K562 (cell line): ENCODE data around the gene CAPZB. TPM values are rescaled to one million over a fixed set of nuclear protein-coding genes. Genes with fewer than 3 reads are reported as not detected.
A peak's percentile ranks its signal among the peaks of the same experiment; 100 is the strongest.

ENCODE experiments used
- ADNP ChIP-seq: fragments of 200-800 bp; sonication (Bioruptor generic); IDR thresholded peaks from 2 replicates; pipeline ENCODE4 v1.6.1; 2016; ENCODE audit warnings: missing genetic modification characterization, missing compliant biosample characterization
- ARID2 ChIP-seq: fragments of 450-650 bp; IDR thresholded peaks from 2 replicates; pipeline ENCODE4 v1.6.1; 2017; ENCODE audit warnings: antibody characterized with exemption, mild to moderate bottlenecking
- BDP1 ChIP-seq: IDR thresholded peaks from 3 replicates; pipeline ENCODE4 v1.6.1; 2011; ENCODE audit not compliant: insufficient read length, insufficient read depth
- CBX1 ChIP-seq: sonication (generic); IDR thresholded peaks from 2 replicates; pipeline ENCODE4 v1.6.1; 2016; ENCODE audit warnings: antibody characterized with exemption, low read depth, mild to moderate bottlenecking
- CHD1 ChIP-seq: fragments of 200-600 bp; sonication (generic); IDR thresholded peaks from one replicate; pipeline ENCODE4 v1.6.1; 2012; ENCODE audit warnings: mild to moderate bottlenecking, moderate library complexity, low read length, inconsistent platforms
- FOSL1 ChIP-seq: fragments of 200-800 bp; sonication (Bioruptor generic); conservative IDR thresholded peaks from 2 replicates; pipeline ENCODE4 v1.6.1; 2016; ENCODE audit warnings: missing genetic modification characterization, missing compliant biosample characterization
- FOXK2 ChIP-seq, 2 experiments: fragments of 450-650 bp; IDR thresholded peaks in 1 of 2; conservative IDR thresholded peaks in 1 of 2; 2 replicates each; pipeline ENCODE4 v1.6.1; 2016; ENCODE audit warnings: low read depth in 2 of 2, mild to moderate bottlenecking in 1 of 2
- FOXP1 ChIP-seq: sonication (generic); formaldehyde crosslinking; IDR thresholded peaks from 2 replicates; pipeline ENCODE4 v1.8.0; 2022; ENCODE audit warnings: mild to moderate bottlenecking, missing genetic modification reagents
- GABPB2 ChIP-seq: fragments of 250-450 bp; sonication (Bioruptor Pico); conservative IDR thresholded peaks from 2 replicates; pipeline ENCODE4 v1.5.1; 2021; ENCODE audit warnings: mild to moderate bottlenecking
- ILK ChIP-seq: fragments of 450-650 bp; IDR thresholded peaks from 2 replicates; pipeline ENCODE4 v1.6.1; 2016; ENCODE audit warnings: missing genetic modification characterization, low read depth, mild to moderate bottlenecking, missing compliant biosample characterization, moderate library complexity, borderline replicate concordance
- NCOR1 ChIP-seq: fragments of 450-650 bp; IDR thresholded peaks from 2 replicates; pipeline ENCODE4 v1.6.1; 2016; ENCODE audit warnings: mild to moderate bottlenecking, moderate library complexity
- NFE2L1 ChIP-seq: fragments of 450-650 bp; IDR thresholded peaks from 2 replicates; pipeline ENCODE4 v1.6.1; 2016; ENCODE audit warnings: missing genetic modification characterization, low read depth, mild to moderate bottlenecking, missing compliant biosample characterization, moderate library complexity, borderline replicate concordance
- PHF21A ChIP-seq: fragments of 450-650 bp; IDR thresholded peaks from 2 replicates; pipeline ENCODE4 v1.6.1; 2017; ENCODE audit warnings: low read depth, borderline replicate concordance
- POU5F1 ChIP-seq: fragments of 150-350 bp; IDR thresholded peaks from 2 replicates; pipeline ENCODE4 v1.6.1; 2014; ENCODE audit warnings: borderline replicate concordance, low read length, low read depth, mild to moderate bottlenecking; ENCODE audit not compliant: partially characterized antibody
- RBM14 ChIP-seq: fragments of 200-400 bp; formaldehyde crosslinking; IDR thresholded peaks from 2 replicates; pipeline ENCODE4 v1.6.1; 2018; ENCODE audit warnings: low read depth, mild to moderate bottlenecking, low read length, moderate library complexity, borderline replicate concordance; ENCODE audit not compliant: insufficient read depth
- SMARCA4 ChIP-seq: fragments of 450-650 bp; IDR thresholded peaks from 2 replicates; pipeline ENCODE4 v1.6.1; 2016
- TAF7 ChIP-seq: fragments of 450-650 bp; IDR thresholded peaks from 2 replicates; pipeline ENCODE4 v1.6.1; 2016; ENCODE audit warnings: missing genetic modification characterization, missing compliant biosample characterization
- XRCC5 ChIP-seq: fragments of 200-400 bp; formaldehyde crosslinking; IDR thresholded peaks from 2 replicates; pipeline ENCODE4 v1.6.1; 2017; ENCODE audit warnings: low read depth, mild to moderate bottlenecking, low read length
- ZFP36 ChIP-seq: fragments of 150-350 bp; IDR thresholded peaks from 2 replicates; pipeline ENCODE4 v1.6.1; 2018; ENCODE audit warnings: low read length, low read depth; ENCODE audit not compliant: partially characterized antibody
- ZNF174 ChIP-seq: fragments of 250-450 bp; sonication (Bioruptor Pico); IDR thresholded peaks from 2 replicates; pipeline ENCODE4 v1.4.0; 2020; ENCODE audit warnings: mild to moderate bottlenecking
- ZNF217 ChIP-seq: sonication (generic); formaldehyde crosslinking; IDR thresholded peaks from 2 replicates; pipeline ENCODE4 v1.8.0; 2022; ENCODE audit warnings: mild to moderate bottlenecking, missing genetic modification reagents
- ZNF224 ChIP-seq: sonication (generic); formaldehyde crosslinking; IDR thresholded peaks from 2 replicates; pipeline ENCODE4 v1.8.0; 2022; ENCODE audit warnings: mild to moderate bottlenecking, missing genetic modification reagents
- ZNF23 ChIP-seq: fragments of 250-450 bp; sonication (Bioruptor Pico); IDR thresholded peaks from 2 replicates; pipeline ENCODE4 v1.4.0; 2020; ENCODE audit warnings: mild to moderate bottlenecking
- ZNF41 ChIP-seq: fragments of 250-450 bp; sonication (Bioruptor Pico); conservative IDR thresholded peaks from 2 replicates; pipeline ENCODE4 v1.4.0; 2020; ENCODE audit warnings: mild to moderate bottlenecking
- polyA plus RNA-seq, 8 experiments: library from polyadenylated mRNA; depleted of rRNA in 4 of 8; stranded (reverse) in 5 of 8; unstranded in 3 of 8; fragments of >200 nt; fragmentation: Nextera tagmentation in 2 of 8; fragmentation: Illumina TruSeq in 1 of 8; extraction: Ambion mirVana in 2 of 8; extraction: Trizol in 1 of 8; gene quantifications; 2 replicates each; pipeline versions ENCODE4 v1.2.1 to v1.2.3, GENCODE V29; 2011 to 2014; ENCODE audit warnings: inconsistent platforms in 1 of 8, missing spikeins in 1 of 8
- total RNA-seq, 7 experiments: library from RNA; depleted of rRNA in 6 of 7; stranded (reverse); fragments of >200 nt in 6 of 7; fragmentation: Illumina TruSeq in 2 of 7; extraction: Trizol in 2 of 7; gene quantifications; 2 replicates each; pipeline versions ENCODE4 v1.2.1 to v1.2.3, GENCODE V29; 2011 to 2021; ENCODE audit warnings: low replicate concordance in 1 of 7
- TF ChIP-seq, protein P1 (sequence below): fragments of 250-450 bp; sonication (Bioruptor Pico); IDR thresholded peaks from 2 replicates; pipeline ENCODE4 v1.5.0; 2021; ENCODE audit warnings: mild to moderate bottlenecking, borderline replicate concordance
- TF ChIP-seq, protein P2 (sequence below): fragments of 450-650 bp; IDR thresholded peaks from 2 replicates; pipeline ENCODE4 v1.6.1; 2016; ENCODE audit warnings: low read depth, mild to moderate bottlenecking, moderate library complexity
- TF ChIP-seq, protein P3 (sequence below): sonication (generic); formaldehyde crosslinking; IDR thresholded peaks from 2 replicates; pipeline ENCODE4 v1.8.0; 2022; ENCODE audit warnings: mild to moderate bottlenecking, missing genetic modification reagents

Gene CAPZB
- total and polyA plus RNA-seq, 9 of the 15 experiments (the other 6 are each of a cell fraction or from before 2014, with no cell fraction given): 57.6 to 297 (median 125) TPM

DNA sequence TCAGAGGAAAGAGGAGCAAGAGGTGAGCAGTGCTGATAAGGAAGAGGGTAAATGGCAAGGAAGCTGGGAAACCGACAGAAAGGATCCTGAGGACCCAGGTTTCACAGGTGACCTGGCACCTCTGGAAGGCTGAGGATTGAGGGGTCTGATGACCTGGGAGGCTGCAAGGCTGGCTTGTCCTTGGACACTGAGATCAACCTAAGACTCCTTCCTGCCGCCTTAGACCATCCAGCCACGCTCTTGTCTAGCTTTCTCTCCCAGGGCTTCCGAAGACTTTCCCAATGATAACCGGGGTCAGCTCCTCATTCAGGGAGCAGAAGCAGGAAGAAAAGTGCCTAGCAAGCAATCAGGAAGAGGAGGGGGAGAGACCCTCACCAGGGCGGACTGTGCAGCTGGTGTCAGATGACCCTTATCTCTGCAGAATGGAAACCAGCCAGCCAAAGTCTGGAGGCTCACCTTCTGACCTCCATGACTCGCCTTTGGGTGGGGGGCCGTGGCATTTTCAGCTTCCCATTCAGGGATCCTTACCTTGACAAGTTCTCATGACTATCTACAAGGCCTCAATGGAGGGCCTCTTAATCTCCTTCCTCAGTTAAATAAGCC lies 77.7 kb downstream of the CAPZB start (continued):
- TF ChIP-seq TAF7 (no peak), ARID2 (no peak), BDP1 (no peak), SMARCA4 (peak; percentile 89), ILK (tag) (no peak), NFE2L1 (tag) (no peak), CBX1 (no peak), ZNF224 (no peak), FOXP1 (CRISPR knock-in tag) (no peak), GABPB2 (no peak), FOSL1 (tag) (peak; percentile 62; the same call in 1 of the 2 replicates), ZNF174 (no peak), XRCC5 (no peak), ZNF217 (CRISPR knock-in tag) (no peak), NCOR1 (peak; percentile 87; the same call in 1 of the 2 replicates), POU5F1 (no peak), ZNF23 (no peak), CHD1 (no peak), FOXK2 (conservative IDR thresholded peaks at IDR 0.05 in 1 of 2, IDR thresholded peaks at IDR 0.05 in 1 of 2; ENCODE audit: low read depth in 2 of 2) (no peak), ZFP36 (no peak), RBM14 (no peak), ZNF41 (CRISPR knock-in tag) (no peak), ADNP (tag) (no peak), PHF21A (no peak)
- TF ChIP-seq, protein P1, sequence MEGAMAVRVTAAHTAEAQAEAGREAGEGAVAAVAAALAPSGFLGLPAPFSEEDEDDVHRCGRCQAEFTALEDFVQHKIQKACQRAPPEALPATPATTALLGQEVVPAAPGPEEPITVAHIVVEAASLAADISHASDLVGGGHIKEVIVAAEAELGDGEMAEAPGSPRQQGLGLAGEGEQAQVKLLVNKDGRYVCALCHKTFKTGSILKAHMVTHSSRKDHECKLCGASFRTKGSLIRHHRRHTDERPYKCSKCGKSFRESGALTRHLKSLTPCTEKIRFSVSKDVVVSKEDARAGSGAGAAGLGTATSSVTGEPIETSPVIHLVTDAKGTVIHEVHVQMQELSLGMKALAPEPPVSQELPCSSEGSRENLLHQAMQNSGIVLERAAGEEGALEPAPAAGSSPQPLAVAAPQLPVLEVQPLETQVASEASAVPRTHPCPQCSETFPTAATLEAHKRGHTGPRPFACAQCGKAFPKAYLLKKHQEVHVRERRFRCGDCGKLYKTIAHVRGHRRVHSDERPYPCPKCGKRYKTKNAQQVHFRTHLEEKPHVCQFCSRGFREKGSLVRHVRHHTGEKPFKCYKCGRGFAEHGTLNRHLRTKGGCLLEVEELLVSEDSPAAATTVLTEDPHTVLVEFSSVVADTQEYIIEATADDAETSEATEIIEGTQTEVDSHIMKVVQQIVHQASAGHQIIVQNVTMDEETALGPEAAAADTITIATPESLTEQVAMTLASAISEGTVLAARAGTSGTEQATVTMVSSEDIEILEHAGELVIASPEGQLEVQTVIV (CRISPR knock-in tag): no peak
- TF ChIP-seq, protein P2, sequence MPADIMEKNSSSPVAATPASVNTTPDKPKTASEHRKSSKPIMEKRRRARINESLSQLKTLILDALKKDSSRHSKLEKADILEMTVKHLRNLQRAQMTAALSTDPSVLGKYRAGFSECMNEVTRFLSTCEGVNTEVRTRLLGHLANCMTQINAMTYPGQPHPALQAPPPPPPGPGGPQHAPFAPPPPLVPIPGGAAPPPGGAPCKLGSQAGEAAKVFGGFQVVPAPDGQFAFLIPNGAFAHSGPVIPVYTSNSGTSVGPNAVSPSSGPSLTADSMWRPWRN: no peak
- TF ChIP-seq, protein P3, sequence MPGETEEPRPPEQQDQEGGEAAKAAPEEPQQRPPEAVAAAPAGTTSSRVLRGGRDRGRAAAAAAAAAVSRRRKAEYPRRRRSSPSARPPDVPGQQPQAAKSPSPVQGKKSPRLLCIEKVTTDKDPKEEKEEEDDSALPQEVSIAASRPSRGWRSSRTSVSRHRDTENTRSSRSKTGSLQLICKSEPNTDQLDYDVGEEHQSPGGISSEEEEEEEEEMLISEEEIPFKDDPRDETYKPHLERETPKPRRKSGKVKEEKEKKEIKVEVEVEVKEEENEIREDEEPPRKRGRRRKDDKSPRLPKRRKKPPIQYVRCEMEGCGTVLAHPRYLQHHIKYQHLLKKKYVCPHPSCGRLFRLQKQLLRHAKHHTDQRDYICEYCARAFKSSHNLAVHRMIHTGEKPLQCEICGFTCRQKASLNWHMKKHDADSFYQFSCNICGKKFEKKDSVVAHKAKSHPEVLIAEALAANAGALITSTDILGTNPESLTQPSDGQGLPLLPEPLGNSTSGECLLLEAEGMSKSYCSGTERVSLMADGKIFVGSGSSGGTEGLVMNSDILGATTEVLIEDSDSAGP (CRISPR knock-in tag): no peak
